ENCODE results near the gene PEX11G.

DNA sequence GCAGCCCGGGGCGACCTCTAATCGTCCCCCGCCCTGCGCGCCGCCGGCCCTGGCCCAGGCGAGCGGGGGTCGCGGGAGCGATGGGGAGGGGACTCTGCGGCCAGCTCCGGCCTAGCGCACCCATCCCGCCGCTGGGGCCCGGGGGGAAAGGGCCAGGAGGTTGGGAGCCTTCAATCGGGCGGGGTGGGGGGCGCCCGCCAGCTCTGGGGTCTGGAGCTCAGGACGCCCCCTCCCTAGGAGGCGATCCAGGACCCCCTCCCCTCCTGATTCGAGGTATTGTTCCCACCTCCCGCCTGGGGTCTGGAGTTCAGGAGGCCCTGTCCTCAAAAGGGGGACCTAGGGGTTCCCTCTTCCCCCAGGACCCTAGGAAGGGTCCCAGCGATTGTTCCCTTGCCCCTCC is 27.5 kb upstream of the PEX11G start:
- TF ChIP-seq POLR2A (IDR thresholded peaks at IDR 0.05; ENCODE audit: extremely low read depth, insufficient read length) = no peak
- TF ChIP-seq, protein P1, sequence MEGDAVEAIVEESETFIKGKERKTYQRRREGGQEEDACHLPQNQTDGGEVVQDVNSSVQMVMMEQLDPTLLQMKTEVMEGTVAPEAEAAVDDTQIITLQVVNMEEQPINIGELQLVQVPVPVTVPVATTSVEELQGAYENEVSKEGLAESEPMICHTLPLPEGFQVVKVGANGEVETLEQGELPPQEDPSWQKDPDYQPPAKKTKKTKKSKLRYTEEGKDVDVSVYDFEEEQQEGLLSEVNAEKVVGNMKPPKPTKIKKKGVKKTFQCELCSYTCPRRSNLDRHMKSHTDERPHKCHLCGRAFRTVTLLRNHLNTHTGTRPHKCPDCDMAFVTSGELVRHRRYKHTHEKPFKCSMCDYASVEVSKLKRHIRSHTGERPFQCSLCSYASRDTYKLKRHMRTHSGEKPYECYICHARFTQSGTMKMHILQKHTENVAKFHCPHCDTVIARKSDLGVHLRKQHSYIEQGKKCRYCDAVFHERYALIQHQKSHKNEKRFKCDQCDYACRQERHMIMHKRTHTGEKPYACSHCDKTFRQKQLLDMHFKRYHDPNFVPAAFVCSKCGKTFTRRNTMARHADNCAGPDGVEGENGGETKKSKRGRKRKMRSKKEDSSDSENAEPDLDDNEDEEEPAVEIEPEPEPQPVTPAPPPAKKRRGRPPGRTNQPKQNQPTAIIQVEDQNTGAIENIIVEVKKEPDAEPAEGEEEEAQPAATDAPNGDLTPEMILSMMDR (IDR thresholded peaks at IDR 0.05; ENCODE audit: low read depth, low read length) = no peak
